GM18873 (cell line): ENCODE results near the gene PACSIN1.
"Not testable (repeated sequence)": the region's sequence is repeated elsewhere in the genome, so short reads cannot be mapped to it uniquely, and the experiment has no call there.

ENCODE experiments used
- ATAC-seq: cut with Tn5 transposase; IDR thresholded peaks from one replicate; pipeline ENCODE4 v1.9.1; 2021; ENCODE audit warnings: mild to moderate bottlenecking, moderate library complexity, moderate number of reproducible peaks; ENCODE audit not compliant: unreplicated experiment, low FRiP score

Gene PACSIN1

DNA sequence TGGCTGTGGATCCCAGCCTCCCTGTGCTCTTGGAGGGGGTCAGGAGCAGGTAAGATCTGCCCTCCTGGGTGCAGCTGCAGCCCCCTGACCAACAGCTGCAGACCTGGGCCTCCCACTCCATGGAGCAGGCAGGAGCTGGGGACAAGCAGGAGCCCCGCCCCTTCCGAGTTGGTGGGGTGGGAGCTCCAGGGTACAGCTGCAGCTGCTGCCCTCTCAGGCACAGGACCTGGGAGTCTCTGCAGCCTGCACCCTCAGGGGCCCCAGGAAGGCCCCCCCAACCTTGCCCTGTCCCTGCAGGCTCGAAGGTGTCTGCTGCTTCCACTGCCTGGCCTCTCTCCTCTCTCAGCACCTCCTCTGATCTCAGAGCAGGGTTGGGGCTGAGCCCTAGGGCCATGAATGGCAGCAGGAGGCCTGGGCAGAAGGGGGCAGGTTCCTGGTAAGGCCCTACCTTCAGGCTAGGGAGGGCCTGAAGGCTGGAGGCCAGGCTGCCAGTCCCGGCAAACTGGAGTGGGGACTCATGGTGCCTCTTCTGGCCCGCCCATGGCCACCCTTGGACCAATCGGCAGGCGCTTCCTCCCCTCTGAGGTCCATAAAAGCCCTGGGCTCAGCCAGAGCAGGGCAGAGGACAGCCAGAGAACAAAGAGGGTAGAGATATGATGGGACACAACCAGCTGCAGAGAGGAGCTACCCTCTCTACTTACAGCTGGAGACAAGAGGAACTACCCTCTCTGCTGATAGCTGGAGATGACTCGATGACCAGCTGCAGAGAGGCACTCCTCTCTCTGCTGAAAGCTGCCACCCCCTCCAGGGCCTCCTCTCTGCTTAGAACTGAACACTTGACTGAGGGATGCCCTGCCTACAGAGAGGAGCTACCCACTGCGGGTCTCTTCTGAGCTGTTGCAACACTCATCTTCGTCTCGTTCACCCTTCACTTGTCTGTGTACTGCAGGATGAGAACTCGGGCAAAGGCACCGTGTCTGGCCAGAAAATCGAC, 7.8 kb upstream of the PACSIN1 start:
- ATAC-seq: no peak

DNA sequence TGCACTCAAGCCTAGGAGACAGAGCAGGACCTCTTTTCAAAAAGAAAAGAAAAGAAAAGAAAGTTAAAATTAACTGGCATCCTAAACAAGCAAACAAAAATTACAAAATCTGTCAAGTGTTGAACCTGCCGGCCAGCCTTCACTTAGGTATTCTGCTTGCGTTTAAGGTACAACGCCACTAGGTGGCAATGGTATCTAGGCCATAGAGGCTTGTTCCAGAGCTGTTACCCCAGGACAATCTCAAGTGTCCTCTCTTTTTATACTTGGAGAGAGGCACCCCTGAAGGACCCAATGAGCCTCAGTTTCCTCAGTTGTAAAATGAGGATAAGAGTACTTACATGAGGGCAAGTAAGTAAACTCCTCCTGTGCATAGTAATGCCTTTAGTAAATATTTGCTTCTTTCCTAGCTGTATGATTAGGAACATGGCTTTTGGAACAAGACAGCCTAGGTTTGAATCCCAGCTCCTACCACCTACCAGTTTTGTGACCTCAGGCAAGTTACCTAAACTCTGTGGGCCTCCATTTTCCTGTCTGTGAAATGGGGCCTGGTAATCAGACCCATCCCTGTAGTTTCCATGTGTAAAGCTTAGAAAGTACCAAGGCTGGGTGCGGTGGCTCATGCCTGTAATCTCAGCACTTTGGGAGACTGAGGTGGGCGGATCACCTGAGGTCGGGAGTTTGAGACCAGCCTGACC, 5.8 kb upstream of the PACSIN1 start:
- no peak for ATAC-seq

DNA sequence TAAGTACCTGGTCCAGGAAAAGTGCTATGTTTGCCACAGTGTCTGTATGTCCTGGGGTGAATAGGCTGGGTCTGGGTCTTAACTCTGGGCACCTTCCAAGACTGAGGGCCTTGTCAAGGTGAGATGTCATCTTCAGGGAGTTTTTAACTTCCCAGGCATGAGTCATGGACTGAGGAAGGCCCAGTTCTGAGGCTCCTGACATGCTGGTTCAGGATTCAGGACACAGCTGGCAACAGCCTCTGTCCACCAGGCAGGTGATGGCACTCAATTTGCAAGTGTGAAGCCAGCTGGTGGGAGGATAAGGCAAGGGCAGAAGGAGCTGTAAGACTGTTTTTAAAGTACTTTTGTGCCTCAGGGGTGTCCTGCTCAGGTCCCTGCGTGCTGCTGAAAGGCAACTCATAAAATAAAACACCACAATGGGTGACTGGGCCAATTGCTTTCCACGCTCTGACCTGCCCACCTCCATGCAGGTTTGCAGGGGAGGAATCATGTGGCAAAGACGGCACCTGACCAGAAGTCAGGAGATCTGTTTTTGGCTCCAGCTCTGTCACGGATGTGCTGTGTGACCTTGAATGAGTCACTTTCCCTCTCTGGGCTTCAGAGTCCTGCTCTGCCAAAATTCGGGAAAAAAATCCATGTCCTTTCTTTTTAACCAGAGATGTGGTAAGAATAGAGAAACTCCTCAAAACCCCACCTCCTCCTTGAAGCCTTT, 4.9 kb upstream of the PACSIN1 start:
- no peak for ATAC-seq

DNA sequence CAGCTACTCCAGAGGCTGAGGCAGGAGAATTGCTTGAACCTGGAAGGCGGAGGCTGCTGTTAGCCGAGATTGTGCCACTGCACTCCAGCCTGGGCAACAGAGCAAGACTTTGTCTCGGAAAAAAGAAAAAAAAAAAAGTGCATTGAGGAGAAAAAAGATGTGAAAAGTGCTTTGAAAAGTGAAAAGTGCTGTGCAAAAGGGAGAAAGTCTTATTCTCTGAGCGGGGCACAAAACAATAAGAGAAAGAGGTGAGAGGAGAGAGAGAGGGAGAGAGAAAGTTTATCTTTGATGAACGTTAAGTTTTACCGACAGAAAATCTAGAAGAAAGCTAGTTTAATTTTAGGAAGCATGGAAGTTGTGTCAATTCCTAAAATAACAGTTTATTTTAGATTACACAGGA, 3.9 kb upstream of the PACSIN1 start:
- no peak for ATAC-seq

DNA sequence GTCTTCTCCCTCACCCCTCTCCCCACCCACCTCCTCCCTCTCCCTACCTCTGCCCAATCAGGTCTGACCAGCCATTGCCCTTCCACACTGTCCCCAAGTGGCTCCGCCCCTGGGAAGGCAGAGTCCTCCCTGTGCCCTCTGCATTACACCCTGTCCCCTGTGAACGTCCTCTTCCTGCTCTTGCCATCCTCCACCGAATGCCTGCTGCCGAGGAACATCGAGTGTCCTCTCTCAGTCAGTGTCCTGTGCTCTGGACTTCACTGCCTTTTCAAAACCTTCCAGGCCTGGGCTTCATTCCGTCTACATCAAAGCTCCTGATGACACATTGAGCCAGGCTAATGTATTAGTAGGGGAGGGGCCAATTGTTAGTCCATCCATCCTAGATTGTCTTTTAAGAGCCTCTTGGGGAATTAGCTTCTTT, 3.3 kb upstream of the PACSIN1 start:
- ATAC-seq: no peak

DNA sequence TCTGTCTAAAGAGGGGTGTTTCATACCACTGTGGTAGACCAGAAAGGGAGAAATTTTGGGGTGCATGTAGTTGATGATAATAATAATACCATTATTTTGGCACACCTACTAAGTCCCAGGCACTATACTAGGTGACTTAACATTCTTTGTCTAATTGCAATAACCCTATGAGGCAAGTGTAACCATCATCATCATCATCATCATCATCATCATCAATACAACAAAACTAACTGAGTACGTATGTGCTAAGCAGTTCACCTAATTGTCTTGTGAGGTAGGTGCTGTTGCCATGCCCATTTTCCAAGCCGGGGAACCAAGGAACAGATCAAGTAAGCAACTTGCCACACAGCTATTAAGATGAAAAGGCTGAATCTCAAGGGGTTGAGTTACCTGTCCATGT, 2.6 kb upstream of the PACSIN1 start:
- no peak for ATAC-seq

DNA sequence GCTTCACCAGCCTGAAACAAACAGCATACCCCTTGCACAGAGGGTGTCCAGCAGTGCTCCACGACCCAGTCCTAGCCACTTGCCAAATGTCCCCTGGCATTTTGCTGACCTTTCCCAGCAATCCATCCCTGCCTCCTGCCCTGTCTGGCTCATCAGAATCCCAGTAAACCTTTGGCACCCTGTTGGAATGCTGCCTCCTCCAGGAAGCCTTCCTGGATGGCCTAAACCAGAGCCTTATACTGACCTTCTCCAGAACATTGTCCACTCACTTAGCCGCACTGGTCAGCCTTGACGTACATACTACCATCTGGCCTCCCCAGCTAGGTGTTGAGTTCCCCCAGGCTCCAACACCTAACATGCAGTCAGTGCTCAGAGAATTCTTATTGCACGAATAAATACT, 2.0 kb upstream of the PACSIN1 start:
- ATAC-seq: no peak

DNA sequence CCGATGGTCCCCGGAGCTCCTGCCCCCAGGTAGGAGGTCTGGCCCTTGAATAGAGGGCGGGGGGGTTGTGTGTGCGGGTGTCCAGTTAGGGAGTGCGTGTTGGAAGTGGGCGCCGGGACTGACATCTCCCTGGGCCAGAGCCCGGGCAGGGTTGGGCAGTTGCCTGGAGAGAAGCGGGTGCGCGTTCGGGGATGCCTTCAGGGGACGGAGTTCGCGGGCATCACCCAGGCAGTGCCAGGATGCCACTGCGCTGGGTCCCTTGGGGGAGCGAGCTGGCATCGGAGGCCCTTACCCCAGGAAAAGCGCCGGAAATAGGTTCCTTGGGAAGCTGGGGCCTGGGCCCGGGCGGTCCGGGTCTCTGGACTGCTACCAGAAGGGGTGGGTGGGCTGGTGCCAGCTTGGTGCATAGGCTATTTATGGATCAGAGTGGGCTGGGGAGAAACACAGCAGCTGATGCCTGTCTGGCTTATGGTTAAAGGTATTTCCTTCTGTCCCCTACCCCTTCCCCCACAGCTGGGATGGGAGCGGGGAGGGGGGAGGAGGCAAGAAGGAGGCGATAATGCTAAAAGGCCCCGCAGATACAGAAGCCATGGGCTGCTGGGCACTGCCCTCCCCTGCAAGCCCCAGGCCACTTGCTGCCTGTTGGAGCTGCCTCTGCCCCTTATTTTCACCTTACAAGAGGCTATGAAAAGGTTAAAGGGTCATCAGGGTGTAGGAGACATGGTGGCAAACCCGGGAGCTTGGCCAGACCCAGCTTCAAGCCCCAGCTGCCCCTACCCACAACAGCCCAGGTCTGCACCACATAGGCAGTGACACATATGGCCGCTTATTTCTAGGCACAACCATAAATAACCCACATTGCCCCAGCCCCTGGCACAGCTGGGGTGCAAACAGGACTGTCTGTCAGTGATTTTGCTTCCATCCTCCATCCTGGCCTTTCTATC, 638 bp downstream of the PACSIN1 start:
- no peak for ATAC-seq

DNA sequence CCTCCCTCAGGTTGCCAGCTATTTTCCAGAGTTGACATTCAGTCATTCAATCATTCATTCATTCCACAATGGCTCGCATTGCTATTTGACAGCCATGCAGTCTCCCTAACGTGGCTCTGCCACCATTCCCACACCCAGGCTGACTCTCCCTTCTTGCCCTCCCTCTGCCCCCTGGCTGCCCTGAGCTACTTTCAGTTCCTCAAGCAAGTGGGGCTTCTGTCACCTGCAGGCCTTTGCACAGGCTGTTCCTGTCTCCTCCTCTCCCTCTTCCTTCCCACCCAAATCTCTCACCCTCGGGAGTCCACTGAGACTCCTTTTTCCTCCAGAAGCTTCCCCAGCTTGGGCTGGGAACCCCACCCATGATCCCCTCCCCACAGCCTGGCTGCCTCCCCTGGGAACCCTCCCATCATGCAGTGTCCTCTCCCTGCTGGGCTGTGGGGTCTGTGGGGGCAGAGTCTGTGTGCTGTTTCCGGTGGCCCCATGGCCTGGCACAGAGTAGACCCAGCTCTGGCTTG, 2.6 kb downstream of the PACSIN1 start:
- ATAC-seq: no peak

DNA sequence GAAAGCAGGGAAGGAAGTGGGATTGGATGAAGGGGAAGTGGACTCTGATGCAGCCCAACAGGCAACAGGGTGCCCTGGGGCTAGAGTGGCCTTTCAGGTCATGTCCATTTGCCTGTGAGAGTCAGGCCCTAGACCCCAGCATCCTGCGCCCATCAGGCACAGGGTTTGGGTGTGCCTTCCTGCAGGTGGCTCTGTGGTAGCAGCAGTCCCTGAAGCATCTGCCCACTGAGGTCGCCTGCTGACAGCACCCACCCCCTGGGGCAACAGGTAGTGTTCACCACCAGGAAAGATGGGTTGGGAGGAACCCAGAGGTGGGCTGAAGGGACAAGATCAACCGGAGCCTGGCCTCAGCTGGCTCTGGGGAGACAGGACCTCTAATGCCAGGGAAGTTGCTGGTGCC, 3.6 kb downstream of the PACSIN1 start:
- no peak for ATAC-seq

DNA sequence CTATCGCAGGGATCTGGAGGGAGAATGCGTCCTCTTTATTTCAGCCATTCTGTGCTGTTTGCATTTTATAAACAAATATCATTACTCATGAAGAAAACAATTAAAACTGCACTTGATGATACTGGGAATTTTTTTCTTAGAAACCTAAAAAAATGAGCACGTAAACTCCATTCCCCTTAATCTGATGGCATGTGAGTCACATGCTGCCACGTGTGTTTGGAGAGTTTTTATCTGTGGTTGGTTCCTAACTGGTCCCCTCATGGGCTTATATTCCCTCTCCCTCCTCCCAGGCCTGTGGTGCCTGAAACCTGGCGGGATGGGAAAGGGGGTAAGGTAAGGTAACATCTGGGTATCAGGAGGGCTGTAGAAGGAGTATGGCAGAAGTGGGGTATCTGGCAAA, 6.5 kb downstream of the PACSIN1 start:
- ATAC-seq: no peak

DNA sequence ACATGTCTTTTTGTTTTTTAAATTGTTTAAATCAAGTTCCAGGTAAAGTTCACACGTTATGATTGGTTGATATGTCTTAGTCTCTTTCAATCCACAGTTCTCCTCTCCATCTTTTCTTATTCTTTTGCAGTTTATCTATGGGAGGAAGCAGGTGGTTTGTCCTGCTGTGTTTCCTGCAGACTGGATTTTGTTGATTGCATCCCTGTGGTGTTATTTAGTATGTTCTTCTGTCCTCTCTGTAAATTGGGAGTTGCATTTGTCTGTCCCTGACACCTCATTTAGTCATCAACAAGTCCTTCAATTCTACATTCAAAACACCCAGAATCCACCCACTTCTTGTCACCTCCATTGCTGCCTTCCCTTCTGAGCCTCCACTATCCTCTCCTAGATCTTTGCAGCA, 8.1 kb downstream of the PACSIN1 start:
- no peak for ATAC-seq

DNA sequence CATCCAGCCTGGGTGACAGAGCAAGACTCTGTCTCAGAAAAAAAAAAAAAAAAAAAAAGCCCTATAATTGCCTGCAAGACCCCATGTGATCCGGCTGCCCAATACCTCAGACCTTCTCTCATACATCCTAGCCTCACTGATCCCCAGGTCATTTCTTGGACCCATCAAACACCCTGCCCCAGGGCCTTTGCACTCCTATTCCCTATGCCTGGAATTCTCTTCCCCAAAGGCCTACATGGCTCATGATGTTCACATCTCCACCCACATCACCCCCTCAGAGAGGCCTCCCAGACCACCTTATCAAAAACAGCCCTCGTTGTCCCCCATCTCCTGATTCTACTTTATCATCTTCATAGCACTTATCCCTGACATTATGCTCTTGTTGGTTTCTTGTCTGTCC, 8.9 kb downstream of the PACSIN1 start:
- no peak for ATAC-seq

DNA sequence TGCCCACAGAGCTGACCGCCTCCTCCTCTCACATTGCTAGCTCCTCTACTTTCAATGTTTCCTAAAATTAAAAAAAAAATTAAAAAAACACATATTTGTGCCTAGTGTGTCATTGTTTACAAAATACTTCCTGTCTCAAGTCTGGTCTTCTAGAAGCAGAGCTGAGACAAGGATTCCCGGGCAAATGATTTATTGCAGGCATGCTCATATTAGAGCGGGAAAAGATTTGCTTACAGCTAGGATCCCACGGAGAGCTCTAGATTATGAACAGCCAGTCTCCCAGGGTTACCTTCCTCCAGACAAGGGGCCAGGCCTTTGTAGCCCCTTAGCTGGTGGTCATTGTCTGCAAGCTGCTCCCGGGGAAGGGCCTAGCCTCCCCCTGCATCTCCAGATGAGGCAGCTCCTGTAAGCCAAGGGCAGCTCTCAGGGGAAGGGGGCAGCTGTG, 9.4 kb downstream of the PACSIN1 start:
- ATAC-seq: no peak

DNA sequence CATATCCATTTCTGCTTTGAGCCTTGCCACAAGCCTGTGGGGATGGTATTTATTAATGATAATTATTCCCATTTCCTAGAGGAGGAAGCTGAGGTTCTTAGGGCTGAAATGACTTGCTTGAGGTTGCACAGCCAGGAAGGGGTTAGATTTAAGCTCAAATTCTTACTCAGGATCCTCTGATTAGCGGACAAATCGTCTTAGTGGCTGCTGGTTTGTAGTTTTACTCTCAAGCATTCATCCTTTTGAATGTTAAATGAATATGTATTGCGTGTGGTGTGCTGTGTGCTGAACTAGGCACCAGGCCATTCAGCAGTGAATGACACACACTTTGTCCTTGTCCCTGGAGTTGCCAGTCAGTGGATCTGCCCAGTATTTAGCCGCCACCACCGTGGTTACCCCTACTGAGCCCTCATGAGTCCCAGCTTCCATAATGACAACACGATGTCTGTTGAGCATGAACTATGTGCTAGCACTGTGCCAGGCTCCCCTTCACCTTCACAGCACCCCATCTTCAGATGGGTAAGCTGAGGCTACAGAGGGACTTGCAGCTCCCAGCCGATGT, 10.0 kb downstream of the PACSIN1 start:
- ATAC-seq: no peak

DNA sequence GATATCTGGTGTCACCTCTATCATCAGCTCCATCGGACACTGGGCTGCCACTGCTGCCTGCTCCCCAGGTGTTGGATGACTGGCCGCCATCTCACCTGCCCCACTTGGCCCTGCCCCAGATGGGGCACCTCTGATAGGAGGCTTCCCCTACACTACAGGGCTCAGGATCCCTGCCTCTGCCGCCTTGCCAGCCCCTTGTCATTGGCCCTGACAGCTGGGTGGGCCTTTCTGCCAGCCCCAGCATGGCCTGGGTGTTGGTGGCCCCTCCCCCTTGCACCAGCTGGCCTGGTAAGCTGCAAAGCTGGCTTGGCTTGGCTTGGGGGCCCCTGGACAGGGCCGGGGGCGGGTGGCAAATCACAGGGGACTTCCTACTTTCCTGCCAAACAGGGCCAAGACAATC, 10.6 kb downstream of the PACSIN1 start:
- ATAC-seq: no peak

DNA sequence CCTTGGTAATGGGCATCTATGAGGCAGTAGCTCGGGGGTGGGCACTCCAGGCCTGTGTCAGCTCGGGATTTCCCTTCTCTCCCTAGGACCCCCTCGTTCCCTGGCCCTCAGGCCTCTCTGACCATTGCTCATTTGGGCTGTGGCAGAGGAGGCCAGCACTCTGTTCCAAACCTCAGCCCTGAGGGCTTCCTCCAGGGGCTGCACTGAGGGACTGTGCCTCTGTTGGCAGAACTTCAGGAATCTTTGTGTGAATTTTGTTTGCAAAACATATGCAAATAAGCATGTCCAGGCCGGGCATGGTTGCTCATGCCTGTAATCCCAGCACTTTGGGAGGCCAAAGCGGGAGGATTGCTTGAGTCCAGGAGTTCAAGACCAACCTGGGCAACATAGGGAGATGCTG, 11.0 kb downstream of the PACSIN1 start:
- no peak for ATAC-seq

DNA sequence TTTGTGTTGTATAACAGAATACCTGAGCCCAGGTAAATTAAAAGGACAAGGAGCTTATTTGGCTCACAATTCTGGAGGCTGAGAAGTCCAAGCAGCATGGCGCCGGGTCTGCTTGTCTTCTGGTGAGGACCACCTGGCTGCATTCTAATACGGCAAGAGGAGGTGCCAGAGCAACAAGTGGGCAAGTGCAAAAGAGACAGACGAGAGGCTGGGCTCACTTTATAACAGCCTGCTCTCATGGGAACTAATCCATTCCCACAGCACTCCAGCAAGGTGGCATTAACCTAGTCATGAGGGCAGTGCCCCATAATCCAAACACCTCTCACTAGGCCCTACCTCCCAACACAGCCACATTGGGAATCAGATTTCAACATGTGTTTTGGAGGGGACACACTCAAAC, 12.9 kb downstream of the PACSIN1 start:
- ATAC-seq: no peak

DNA sequence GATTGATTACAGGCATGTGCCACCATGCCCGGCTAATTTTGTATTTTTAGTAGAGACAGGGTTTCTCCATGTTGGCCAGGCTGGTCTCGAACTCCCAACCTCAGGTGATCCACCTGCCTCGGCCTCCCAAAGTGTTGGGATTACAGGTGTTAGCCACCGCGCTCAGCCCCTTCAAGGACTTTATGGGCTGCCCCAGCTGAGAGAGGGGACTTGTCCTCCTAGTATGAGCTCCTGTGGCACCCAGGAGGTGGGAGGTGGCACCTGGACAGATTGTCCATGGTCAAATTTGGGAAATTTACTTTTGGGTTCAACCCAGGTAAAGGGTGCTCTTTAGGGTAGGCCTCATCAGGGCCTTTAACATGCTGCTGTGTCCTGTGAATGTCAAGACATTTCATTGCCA, 17.9 kb downstream of the PACSIN1 start:
- ATAC-seq: not testable (repeated sequence)
